NB4 (cell line): Measurements from ENCODE around the gene CYB561D1.
A peak's percentile ranks its signal among the peaks of the same experiment; 100 is the strongest.

ENCODE experiments used
- DNase-seq: peaks from one replicate; pipeline ENCODE4 v3.0.0; 2010; ENCODE audit warnings: low read depth
- H3K4me3 ChIP-seq: one replicate; pipeline ENCODE4 v1.5.1; 2011; ENCODE audit warnings: mild to moderate bottlenecking, low read depth, low read length, moderate library complexity
- MYC ChIP-seq: IDR thresholded peaks from 2 replicates; pipeline ENCODE4 v1.6.1; 2011; ENCODE audit warnings: low read depth, low read length
- POLR2A ChIP-seq: IDR thresholded peaks from 2 replicates; pipeline ENCODE4 v1.6.1; 2011; ENCODE audit warnings: mild to moderate bottlenecking; ENCODE audit not compliant: insufficient read length; ENCODE audit errors: extremely low read depth
- TF ChIP-seq, protein P1 (sequence below): IDR thresholded peaks from one replicate; pipeline ENCODE4 v1.5.1; 2012; ENCODE audit warnings: low read depth, low read length
- TF ChIP-seq, protein P2 (sequence below): IDR thresholded peaks from 2 replicates; pipeline ENCODE4 v1.6.1; 2011; ENCODE audit warnings: low read depth, low read length

CYB561D1 gene

DNA sequence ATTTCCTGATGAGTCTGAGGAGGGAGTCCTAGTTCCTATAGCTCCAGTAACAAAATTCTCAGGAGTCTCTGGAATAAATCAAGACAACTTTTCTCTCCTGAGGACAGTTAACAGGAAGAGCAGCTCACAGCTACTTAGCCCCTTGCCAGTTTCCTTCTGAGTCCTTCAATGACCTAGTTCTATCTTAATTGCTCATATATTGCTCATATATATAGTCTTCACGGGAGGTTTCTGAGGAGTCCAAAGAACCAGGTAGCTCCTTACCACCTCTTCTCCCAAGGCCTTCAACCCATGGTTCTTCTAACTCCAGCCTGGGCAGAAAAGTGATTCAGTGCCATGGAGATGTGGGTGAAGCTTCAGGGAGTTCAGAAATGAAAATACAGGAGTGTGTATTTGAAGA is 11.1 kb downstream of the CYB561D1 start:
- H3K4me3 ChIP-seq = no peak overlapping the region
- no peak for DNase-seq
- TF ChIP-seq, protein P1, sequence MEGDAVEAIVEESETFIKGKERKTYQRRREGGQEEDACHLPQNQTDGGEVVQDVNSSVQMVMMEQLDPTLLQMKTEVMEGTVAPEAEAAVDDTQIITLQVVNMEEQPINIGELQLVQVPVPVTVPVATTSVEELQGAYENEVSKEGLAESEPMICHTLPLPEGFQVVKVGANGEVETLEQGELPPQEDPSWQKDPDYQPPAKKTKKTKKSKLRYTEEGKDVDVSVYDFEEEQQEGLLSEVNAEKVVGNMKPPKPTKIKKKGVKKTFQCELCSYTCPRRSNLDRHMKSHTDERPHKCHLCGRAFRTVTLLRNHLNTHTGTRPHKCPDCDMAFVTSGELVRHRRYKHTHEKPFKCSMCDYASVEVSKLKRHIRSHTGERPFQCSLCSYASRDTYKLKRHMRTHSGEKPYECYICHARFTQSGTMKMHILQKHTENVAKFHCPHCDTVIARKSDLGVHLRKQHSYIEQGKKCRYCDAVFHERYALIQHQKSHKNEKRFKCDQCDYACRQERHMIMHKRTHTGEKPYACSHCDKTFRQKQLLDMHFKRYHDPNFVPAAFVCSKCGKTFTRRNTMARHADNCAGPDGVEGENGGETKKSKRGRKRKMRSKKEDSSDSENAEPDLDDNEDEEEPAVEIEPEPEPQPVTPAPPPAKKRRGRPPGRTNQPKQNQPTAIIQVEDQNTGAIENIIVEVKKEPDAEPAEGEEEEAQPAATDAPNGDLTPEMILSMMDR = no peak
- TF ChIP-seq MYC (no peak), POLR2A (no peak)
- TF ChIP-seq, protein P2, sequence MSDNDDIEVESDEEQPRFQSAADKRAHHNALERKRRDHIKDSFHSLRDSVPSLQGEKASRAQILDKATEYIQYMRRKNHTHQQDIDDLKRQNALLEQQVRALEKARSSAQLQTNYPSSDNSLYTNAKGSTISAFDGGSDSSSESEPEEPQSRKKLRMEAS = no peak

DNA sequence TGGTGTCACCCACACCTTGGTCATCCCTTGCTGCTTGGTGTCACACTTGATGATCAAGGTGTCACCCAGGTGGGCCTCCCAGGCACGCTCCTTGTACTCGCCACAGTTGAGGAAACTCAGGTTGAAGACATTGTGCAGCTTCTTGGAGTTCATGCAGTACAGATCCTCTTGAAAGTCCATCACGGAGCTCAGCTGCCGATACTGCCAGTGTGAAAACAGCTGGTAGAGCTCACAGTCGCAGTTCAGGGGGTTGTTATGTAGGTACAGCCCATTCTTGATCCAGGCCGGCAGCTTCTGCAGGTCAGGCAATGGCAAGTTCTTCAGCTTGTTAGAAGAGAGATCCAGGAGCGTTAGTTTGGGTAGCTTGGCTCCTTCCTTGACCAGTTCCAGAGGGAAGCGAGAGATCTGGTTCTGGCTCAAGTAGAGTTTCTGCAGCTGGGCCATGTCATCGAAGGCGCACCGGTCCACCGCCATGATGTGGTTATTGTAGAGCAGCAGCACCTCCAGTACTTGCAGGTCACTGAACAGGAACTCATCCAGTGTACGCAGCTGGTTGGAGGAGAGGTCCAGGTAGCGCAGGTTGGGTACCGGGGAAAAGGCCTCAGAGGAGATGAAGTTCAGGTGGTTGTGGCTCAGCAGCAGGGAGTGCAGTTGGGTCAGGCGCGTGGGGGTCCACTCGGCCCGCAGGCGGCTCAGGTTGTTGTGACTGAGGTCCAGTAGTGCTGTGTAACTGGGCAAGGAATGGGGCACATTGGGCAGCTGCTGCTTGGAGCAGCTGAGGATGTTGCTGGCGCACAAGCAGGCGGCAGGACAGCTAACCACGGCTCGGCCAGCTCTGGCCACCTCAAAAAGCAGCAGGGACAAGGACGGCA is 14.3 kb downstream of the CYB561D1 start:
- TF ChIP-seq MYC = no peak
- TF ChIP-seq, protein P2 = no peak
- TF ChIP-seq POLR2A = no peak
- TF ChIP-seq, protein P1 = no peak

DNA sequence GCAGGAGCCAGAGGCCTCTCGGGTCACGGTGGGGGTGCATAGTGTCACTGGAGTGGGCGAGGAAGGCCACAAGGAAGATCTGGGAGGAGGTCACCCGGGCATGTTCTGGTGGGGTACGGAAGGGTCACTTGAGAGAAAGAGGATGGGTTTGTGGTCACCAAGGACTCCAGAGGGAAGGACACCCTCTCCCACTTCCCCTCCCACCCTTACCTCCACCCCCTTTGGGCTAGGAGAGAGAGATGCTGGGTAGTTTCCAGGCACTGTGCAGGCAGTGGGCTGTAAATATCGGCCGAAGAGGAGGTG is 14.9 kb downstream of the CYB561D1 start:
- no peak for DNase-seq
- TF ChIP-seq, protein P1 = no peak
- TF ChIP-seq POLR2A (no peak), MYC (no peak)
- TF ChIP-seq, protein P2 = no peak
- H3K4me3 ChIP-seq = peak overlapping the region; percentile 36

More for the DNA sequence above, 14.3 kb downstream of the CYB561D1 start:
- no peak for DNase-seq
- no peak overlapping the region for H3K4me3 ChIP-seq

DNA sequence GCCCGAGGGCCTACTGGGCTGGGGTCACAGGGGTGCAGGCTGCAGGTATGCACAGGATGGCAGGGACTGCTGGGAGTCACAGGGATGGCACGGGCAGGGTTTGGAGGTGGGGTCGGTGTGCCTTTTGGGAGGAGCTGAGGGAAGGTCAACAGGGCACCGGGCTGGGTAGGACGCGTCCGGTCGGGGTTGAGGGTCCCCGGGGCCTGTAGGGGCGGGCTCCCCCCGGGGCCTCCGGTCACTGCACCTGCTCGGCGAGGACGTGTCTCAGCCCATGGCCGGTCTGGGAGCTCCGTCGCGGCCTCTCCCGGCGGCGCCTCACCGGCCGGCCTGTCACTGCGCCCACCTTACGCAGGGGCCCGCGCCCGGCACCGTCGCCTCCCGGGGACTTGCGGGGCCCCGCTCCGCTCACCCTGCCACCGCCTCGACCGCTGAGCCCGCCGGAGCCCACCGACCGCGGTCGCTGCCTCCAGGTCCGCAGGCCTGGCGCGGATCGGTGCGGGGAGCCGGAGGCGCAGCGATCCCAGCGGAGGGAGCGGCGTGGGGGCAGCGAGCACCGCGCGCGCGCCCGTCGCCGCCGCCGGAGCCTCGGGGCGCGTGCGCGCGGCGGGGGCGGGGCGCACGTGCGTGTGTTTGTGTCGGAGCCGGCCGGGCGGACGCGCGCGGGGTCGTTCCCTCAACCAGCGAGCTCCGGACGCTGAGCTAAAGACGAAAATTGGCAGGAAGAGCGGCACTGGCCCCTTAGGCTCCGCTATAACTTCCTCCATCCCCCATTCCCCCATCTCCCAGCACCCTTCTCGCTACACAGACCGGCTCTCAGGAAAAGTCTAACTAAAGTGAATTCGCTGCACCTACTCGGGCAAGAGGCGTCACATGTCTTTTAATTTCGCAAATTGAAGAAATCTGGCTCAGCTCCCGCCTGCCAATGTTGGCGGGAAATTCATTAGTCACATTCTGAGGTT is 15.6 kb downstream of the CYB561D1 start, which contains the start of gene AMIGO1:
TSS of gene AMIGO1 (minus strand) at position 552 of the 959 bp plus-strand sequence. CDS start 815 bp downstream, outside the sequence.
- peak; percentile 81 for DNase-seq
- TF ChIP-seq, protein P2 = 0 out of 2 replicates have a peak, but pooled peaks have one; percentile 6
- TF ChIP-seq POLR2A (no peak), MYC (no peak)
- TF ChIP-seq, protein P1 = no peak
- H3K4me3 ChIP-seq = peak within 1 kb of the TSS; percentile 66

DNA sequence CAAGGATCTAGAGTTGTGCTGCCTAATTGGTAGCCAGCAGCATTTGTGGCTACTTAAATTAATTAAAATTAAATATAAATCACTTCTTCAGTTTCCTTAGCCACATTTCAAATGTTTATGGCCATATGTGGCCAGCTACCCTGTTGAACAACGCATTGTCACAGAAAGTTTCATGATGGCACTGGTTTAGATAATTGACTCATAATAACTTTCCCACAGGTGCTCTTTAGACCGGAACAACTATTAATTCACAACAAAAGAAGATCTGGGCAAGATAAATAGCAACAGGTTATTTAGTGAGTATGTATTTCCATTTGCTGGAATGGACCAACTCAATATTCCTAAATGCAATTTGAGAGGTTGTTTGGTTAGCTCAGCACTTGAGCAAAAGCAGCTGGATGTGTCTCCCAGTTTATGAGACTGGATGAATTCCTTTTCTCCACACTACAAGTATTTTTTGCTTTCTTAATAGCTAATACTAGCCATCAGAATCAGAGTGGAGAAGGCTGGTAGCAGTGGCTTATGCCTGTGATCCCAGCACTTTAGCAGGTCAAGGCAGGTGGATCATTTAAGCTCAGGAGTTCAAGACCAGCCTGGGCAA is 19.3 kb downstream of the CYB561D1 start:
- TF ChIP-seq, protein P1 = no peak
- no peak for TF ChIP-seq POLR2A
- TF ChIP-seq MYC = no peak
- TF ChIP-seq, protein P2 = no peak
- H3K4me3 ChIP-seq = no peak overlapping the region
- no peak for DNase-seq
